B cell (primary cell): Measurements from ENCODE around the gene MUC5AC. TPM values are rescaled to one million over a fixed set of nuclear protein-coding genes. Genes with fewer than 3 reads are reported as not detected.

ENCODE experiments used
- ATAC-seq: fragments of 200-7000 bp; cut with Tn5 transposase; one replicate; pipeline ENCODE4 v1.10.0; 2021; ENCODE audit warnings: low read depth, mild to moderate bottlenecking, moderate number of reproducible peaks, moderate library complexity
- CTCF ChIA-PET: fragments of 350-600 bp; sonication (Branson Sonifier 250); formaldehyde crosslinking; loops from one replicate; lab custom pipeline; 2021; ENCODE audit warnings: antibody characterized with exemption, inconsistent platforms; lab: Charles Lee
- POLR2A ChIA-PET: fragments of 350-600 bp; sonication (Branson Sonifier 250); formaldehyde crosslinking; loops from one replicate; lab custom pipeline; 2021; ENCODE audit warnings: antibody characterized with exemption; lab: Charles Lee
- DNase-seq: peaks from one replicate; pipeline ENCODE4 v3.0.0; 2013
- H2AFZ ChIP-seq: 2 replicates; pipeline ENCODE4 v1.6.1; 2012; ENCODE audit warnings: mild to moderate bottlenecking, low read depth, low read length; ENCODE audit not compliant: insufficient read depth, poor library complexity, severe bottlenecking
- H3K27ac ChIP-seq, 2 donors: 1 replicate in 1 of 2; 2 replicates in 1 of 2; pipeline ENCODE4 v1.5.1; 2012 to 2013; ENCODE audit warnings: low read length in 2 of 2, mild to moderate bottlenecking in 2 of 2, moderate library complexity in 1 of 2
- H3K27me3 ChIP-seq, 4 experiments: fragments of 200-600 bp in 1 of 4; sonication (generic) in 1 of 4; replicated peaks in 1 of 4; 1 replicate in 2 of 4; 2 replicates in 2 of 4; pipeline versions ENCODE4 v1.6.1 to v1.7.0; 2013 to 2016; ENCODE audit warnings: low read length in 3 of 4, mild to moderate bottlenecking in 2 of 4, mixed read lengths in 1 of 4, moderate library complexity in 1 of 4; ENCODE audit not compliant: insufficient read depth in 4 of 4, control insufficient read depth in 3 of 4; ENCODE audit errors: control extremely low read depth in 1 of 4
- H3K36me3 ChIP-seq, 2 experiments: replicated peaks in 1 of 2; 1 replicate in 1 of 2; 2 replicates in 1 of 2; pipeline versions ENCODE4 v1.6.1 to v1.7.1; 2013; ENCODE audit warnings: low read length in 1 of 2; ENCODE audit not compliant: insufficient read depth in 2 of 2, control insufficient read depth in 1 of 2; ENCODE audit errors: control extremely low read depth in 1 of 2, extremely low read depth in 1 of 2
- H3K4me1 ChIP-seq, 2 donors: fragments of 200-600 bp in 1 of 2; sonication (generic) in 1 of 2; 1 replicate in 1 of 2; 2 replicates in 1 of 2; pipeline versions ENCODE4 v1.5.1 to v1.6.1; 2013 to 2017; ENCODE audit warnings: low read length in 2 of 2; ENCODE audit not compliant: control insufficient read depth in 2 of 2, insufficient read depth in 2 of 2
- H3K4me2 ChIP-seq: replicated peaks from 2 replicates; pipeline ENCODE3; 2012; ENCODE audit warnings: mild to moderate bottlenecking, low read depth, low read length; ENCODE audit not compliant: poor library complexity, severe bottlenecking
- H3K4me3 ChIP-seq, 5 experiments: fragments of 200-600 bp in 1 of 5; sonication (generic) in 1 of 5; 1 replicate in 3 of 5; 2 replicates in 2 of 5; pipeline versions ENCODE4 v1.5.1 to v1.7.0; 2011 to 2016; ENCODE audit warnings: low read length in 4 of 5, mild to moderate bottlenecking in 4 of 5, low read depth in 2 of 5, control low read depth in 1 of 5, moderate library complexity in 1 of 5; ENCODE audit not compliant: insufficient read depth in 1 of 5; ENCODE audit errors: control extremely low read depth in 1 of 5, extremely low read depth in 1 of 5
- H3K79me2 ChIP-seq: fragments of 200-600 bp; sonication (generic); one replicate; pipeline ENCODE4 v1.6.0; 2016; ENCODE audit warnings: low read length; ENCODE audit not compliant: control insufficient read depth, insufficient read depth
- H3K9ac ChIP-seq: fragments of 200-600 bp; sonication (generic); 2 replicates; pipeline ENCODE4 v1.6.1; 2017; ENCODE audit warnings: mild to moderate bottlenecking, low read length, moderate library complexity
- H3K9me3 ChIP-seq, 3 donors: one replicate each; pipeline versions ENCODE4 v1.6.1 to v1.7.1; 2013; ENCODE audit warnings: low read length in 2 of 3; ENCODE audit not compliant: control insufficient read depth in 2 of 3, insufficient read depth in 1 of 3; ENCODE audit errors: control extremely low read depth in 1 of 3
- H4K20me1 ChIP-seq: 2 replicates; pipeline ENCODE4 v1.6.0; 2012; ENCODE audit warnings: mild to moderate bottlenecking, low read length; ENCODE audit not compliant: insufficient read depth, control insufficient read depth, poor library complexity, severe bottlenecking
- H3K27ac Mint-ChIP-seq: one replicate; pipeline ENCODE4 v1.8.0; 2021; ENCODE audit warnings: mixed read lengths
- H3K27me3 Mint-ChIP-seq: one replicate; pipeline ENCODE4 v1.8.0; 2021; ENCODE audit warnings: mixed read lengths
- H3K4me1 Mint-ChIP-seq: one replicate; pipeline ENCODE4 v1.8.0; 2021; ENCODE audit warnings: mixed read lengths
- H3K4me3 Mint-ChIP-seq: one replicate; pipeline ENCODE4 v1.8.0; 2021; ENCODE audit warnings: mixed read lengths
- H3K9me3 Mint-ChIP-seq: one replicate; pipeline ENCODE4 v1.8.0; 2022; ENCODE audit warnings: mixed read lengths; ENCODE audit not compliant: insufficient read depth
- CTCF ChIP-seq: fragments of 200-600 bp; IDR thresholded peaks from one replicate; pipeline ENCODE4 v1.8.0; 2022; ENCODE audit warnings: antibody characterized with exemption, mild to moderate bottlenecking
- EZH2 ChIP-seq: IDR thresholded peaks from 2 replicates; pipeline ENCODE4 v1.6.1; 2012; ENCODE audit warnings: borderline replicate concordance, low read depth, mild to moderate bottlenecking, moderate library complexity, low read length; ENCODE audit not compliant: insufficient read depth, poor library complexity, severe bottlenecking
- WGBS: methylation state at CpG from one replicate; pipeline ENCODE4 v1.1.5; 2013; ENCODE audit warnings: missing lambda C conversion rate; ENCODE audit not compliant: insufficient coverage; 5-methylcytosine and 5-hydroxymethylcytosine counted together
- intact Hi-C: fragments of 100-400 bp; cut with micrococcal nuclease; formaldehyde crosslinking; loops from one replicate; pipeline ENCODE4 v1.10.0; 2022
- polyA plus RNA-seq: library from polyadenylated mRNA; depleted of rRNA; stranded (reverse); fragments of >200 nt; gene quantifications from 2 replicates; pipeline ENCODE4 v1.2.3, GENCODE V29; 2012
- total RNA-seq, 2 donors: library from RNA; stranded (reverse); fragments of 120-200 nt in 1 of 2; gene quantifications; 1 replicate in 1 of 2; 2 replicates in 1 of 2; pipeline versions ENCODE4 v1.2.3 to v1.2.4, GENCODE V29; 2013 to 2022

MUC5AC gene
- total and polyA plus RNA-seq, 2 donors (not counting 1 experiment from before 2014, with no cell fraction given), result not detected

DNA sequence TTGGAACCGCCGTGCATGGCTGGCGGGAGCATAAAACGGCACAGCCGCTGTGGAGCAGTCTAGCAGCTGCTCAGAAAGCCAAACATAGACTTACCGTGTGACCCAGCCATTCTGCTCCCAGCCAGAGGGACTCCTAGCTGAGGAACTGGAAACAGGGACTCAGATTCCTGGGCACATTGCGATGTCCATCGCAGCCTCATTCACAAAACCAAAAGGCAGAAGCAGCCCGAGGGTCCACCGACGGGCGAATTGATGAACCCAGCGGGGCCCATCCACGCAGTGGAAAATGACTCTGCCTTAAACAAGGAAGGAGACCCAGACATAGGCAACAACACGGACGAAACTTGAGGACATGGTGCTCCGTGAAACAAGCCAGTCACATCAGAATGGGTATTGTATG, 59.4 kb downstream of the MUC5AC start:
- Mint-ChIP-seq H3K4me1 (no peaks in the 10 kb centered on the region), H3K27ac (no peak overlapping the region), H3K9me3 (peaks cover 9% of the 10 kb centered on the region), H3K4me3 (no peak overlapping the region), H3K27me3 (peaks cover 5% of the 10 kb centered on the region)
- POLR2A ChIA-PET, result no interaction called here
- H3K27me3 ChIP-seq, result no peaks in the 10 kb centered on the region
- no peaks in the 10 kb centered on the region for H3K79me2 ChIP-seq
- H3K9me3 ChIP-seq, result peaks cover 0 to 6% (median 0%) of the 10 kb centered on the region in 3 donors
- no peak overlapping the region for H2AFZ ChIP-seq
- no peaks in the 10 kb centered on the region for H3K36me3 ChIP-seq
- ATAC-seq (no peak), DNase-seq (no peak)
- no peaks in the 10 kb centered on the region for H3K4me1 ChIP-seq
- CTCF ChIA-PET, result no interaction called here
- no peaks in the 10 kb centered on the region for H4K20me1 ChIP-seq
- WGBS, result 95% methylated on average over 16 of the region's 17 CpGs
- H3K9ac ChIP-seq, result no peak overlapping the region
- no peak overlapping the region for H3K27ac ChIP-seq
- intact Hi-C loops, result no loop called here
- H3K4me2 ChIP-seq, result no peak overlapping the region
- TF ChIP-seq CTCF (no peak), EZH2 (no peak)
- no peak overlapping the region for H3K4me3 ChIP-seq

- Histone ChIP-seq H3K27me3 (peaks cover 0 to 2% (median 0%) of the 10 kb centered on the region in 4 experiments), H3K36me3 (no peaks in the 10 kb centered on the region), H3K4me3 (no peak overlapping the region), H3K79me2 (no peaks in the 10 kb centered on the region), H3K9ac (no peak overlapping the region), H3K4me1 (no peaks in the 10 kb centered on the region), H3K9me3 (peaks cover 0 to 6% (median 0%) of the 10 kb centered on the region in 3 donors), H3K27ac (no peak overlapping the region), H4K20me1 (no peaks in the 10 kb centered on the region), H3K4me2 (no peak overlapping the region), H2AFZ (no peak overlapping the region)
- ATAC-seq (no peak), DNase-seq (no peak)
- no peak for TF ChIP-seq EZH2
- TF ChIP-seq CTCF, result no peak
- 85% methylated on average over 13 of the region's 15 CpGs for WGBS
- Mint-ChIP-seq H3K4me3 (no peak overlapping the region), H3K9me3 (peaks cover 5% of the 10 kb centered on the region), H3K4me1 (no peaks in the 10 kb centered on the region), H3K27ac (no peak overlapping the region), H3K27me3 (peaks cover 5% of the 10 kb centered on the region)
- POLR2A ChIA-PET, result no interaction called here
- intact Hi-C loops, result no loop called here
- CTCF ChIA-PET, result no interaction called here
Observed at GRCh38 chr11:1218256-1218787, 60.6 kb downstream of the MUC5AC start.
